Endodermal cell (in vitro differentiated cells): ENCODE measurements around the gene RNF32. TPM values are rescaled to one million over a fixed set of nuclear protein-coding genes. Genes with fewer than 3 reads are reported as not detected.

ENCODE experiments used
- DNase-seq: peaks from one replicate; pipeline ENCODE4 v3.0.0-alpha.2; 2017
- H3K27ac ChIP-seq: 2 replicates; pipeline ENCODE4 v1.5.1; 2013; ENCODE audit warnings: mild to moderate bottlenecking, low read depth, low read length, moderate library complexity
- H3K27me3 ChIP-seq: 2 replicates; pipeline ENCODE4 v1.6.1; 2013; ENCODE audit warnings: mild to moderate bottlenecking, low read length, moderate library complexity; ENCODE audit not compliant: insufficient read depth, control insufficient read depth, poor library complexity, severe bottlenecking
- H3K36me3 ChIP-seq: 2 replicates; pipeline ENCODE4 v1.7.0; 2013; ENCODE audit warnings: mild to moderate bottlenecking, low read length, moderate library complexity; ENCODE audit not compliant: control insufficient read depth, insufficient read depth
- H3K4me1 ChIP-seq: one replicate; pipeline ENCODE4 v1.7.0; 2013; ENCODE audit warnings: low read length; ENCODE audit not compliant: control insufficient read depth, insufficient read depth
- H3K4me3 ChIP-seq: 2 replicates; pipeline ENCODE4 v1.5.1; 2013; ENCODE audit warnings: mild to moderate bottlenecking, low read length, moderate library complexity
- H3K9ac ChIP-seq: 2 replicates; pipeline ENCODE4 v1.6.1; 2013; ENCODE audit warnings: mild to moderate bottlenecking, low read length, moderate library complexity; ENCODE audit not compliant: poor library complexity, severe bottlenecking; ENCODE audit errors: extremely low read depth
- H3K9me3 ChIP-seq: 2 replicates; pipeline ENCODE4 v1.6.1; 2013; ENCODE audit warnings: mild to moderate bottlenecking, low read length, moderate library complexity; ENCODE audit not compliant: control insufficient read depth
- H3K27ac Mint-ChIP-seq: 2 replicates; pipeline ENCODE4 v1.8.0; 2020; ENCODE audit warnings: mixed read lengths
- H3K27me3 Mint-ChIP-seq: 2 replicates; pipeline ENCODE4 v1.8.0; 2021; ENCODE audit warnings: mild to moderate bottlenecking, mixed read lengths; ENCODE audit not compliant: insufficient read depth
- H3K36me3 Mint-ChIP-seq: 2 replicates; pipeline ENCODE4 v1.8.0; 2020; ENCODE audit warnings: low read depth, mixed read lengths
- H3K4me1 Mint-ChIP-seq: 2 replicates; pipeline ENCODE4 v1.8.0; 2020; ENCODE audit warnings: mixed read lengths
- H3K4me3 Mint-ChIP-seq: 2 replicates; pipeline ENCODE4 v1.8.0; 2020; ENCODE audit warnings: mild to moderate bottlenecking, moderate library complexity, mixed read lengths
- H3K9me3 Mint-ChIP-seq: 2 replicates; pipeline ENCODE4 v1.8.0; 2020; ENCODE audit warnings: mild to moderate bottlenecking, mixed read lengths
- WGBS, 2 experiments: methylation state at CpG; one replicate each; pipeline versions ENCODE4 v1.1.5 to v1.1.7; 2013; ENCODE audit warnings: missing lambda C conversion rate in 2 of 2, mixed read lengths in 1 of 2; ENCODE audit not compliant: insufficient coverage in 1 of 2, insufficient read length in 1 of 2; 5-methylcytosine and 5-hydroxymethylcytosine counted together
- total RNA-seq, 2 donors: library from RNA; stranded (reverse); fragmentation: NEBNext Ultra II Directional in 1 of 2; extraction: Animal tissue kit (Norgen Biotek cat#: 25700) in 1 of 2; gene quantifications; 2 replicates in 1 of 2; 3 replicates in 1 of 2; pipeline ENCODE4 v1.2.1, GENCODE V29; 2021
- TF ChIP-seq, protein P1 (sequence below): fragments of 200-600 bp; sonication (generic); conservative IDR thresholded peaks from 2 replicates; pipeline ENCODE4 v1.5.0; 2021; ENCODE audit warnings: antibody characterized with exemption, mild to moderate bottlenecking

RNF32 gene
- total RNA-seq, 2 donors from 2014 or later = 1.1 to 2.5 TPM

DNA sequence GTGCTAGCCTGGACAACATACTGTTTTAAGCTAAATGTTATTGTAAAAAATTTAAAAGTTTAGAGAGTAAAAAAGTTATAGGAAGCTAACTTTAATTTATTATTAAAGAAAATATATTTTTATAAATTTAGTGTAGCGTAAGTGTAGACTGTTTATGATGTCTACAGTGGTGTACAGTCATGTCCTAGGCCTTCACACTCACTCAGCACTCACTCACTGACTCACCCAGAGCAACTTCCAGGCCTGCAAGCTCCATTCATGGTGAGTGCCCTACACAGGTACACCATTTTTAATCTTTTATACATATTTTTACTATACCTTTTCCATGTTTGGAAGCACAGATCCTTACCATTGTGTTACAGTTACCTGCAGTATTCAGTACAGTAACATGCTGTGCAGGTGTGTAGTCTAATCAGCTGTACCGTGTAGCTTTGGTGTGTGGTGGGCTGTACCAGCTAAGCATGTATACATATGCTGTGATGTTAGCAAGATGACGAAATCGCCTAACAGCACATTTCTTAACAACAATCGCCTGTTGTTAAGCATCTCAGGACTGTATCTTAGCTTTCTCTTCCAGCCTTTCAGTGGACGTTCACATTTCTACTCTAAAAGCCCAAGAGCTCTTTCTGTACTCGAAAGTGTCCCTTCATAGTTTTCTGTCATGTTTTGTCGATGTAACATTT lies 12.5 kb downstream of the RNF32 start:
- no peak overlapping the region for H3K27ac ChIP-seq
- no peak overlapping the region for H3K9ac ChIP-seq
- no peak for DNase-seq
- peaks cover 25% of the 10 kb centered on the region for H3K9me3 Mint-ChIP-seq
- H3K4me3 ChIP-seq = no peak overlapping the region
- no peaks in the 10 kb centered on the region for H3K27me3 Mint-ChIP-seq
- no peaks in the 10 kb centered on the region for H3K4me1 Mint-ChIP-seq
- no peaks in the 10 kb centered on the region for H3K36me3 Mint-ChIP-seq
- H3K27ac Mint-ChIP-seq = no peak overlapping the region
- WGBS, 2 experiments = 89 to 93% methylated on average over 6 to 7 of the region's 8 CpGs
- H3K36me3 ChIP-seq = no peaks in the 10 kb centered on the region
- H3K4me3 Mint-ChIP-seq = no peak overlapping the region
- no peaks in the 10 kb centered on the region for H3K27me3 ChIP-seq
- no peaks in the 10 kb centered on the region for H3K4me1 ChIP-seq
- TF ChIP-seq, protein P1, sequence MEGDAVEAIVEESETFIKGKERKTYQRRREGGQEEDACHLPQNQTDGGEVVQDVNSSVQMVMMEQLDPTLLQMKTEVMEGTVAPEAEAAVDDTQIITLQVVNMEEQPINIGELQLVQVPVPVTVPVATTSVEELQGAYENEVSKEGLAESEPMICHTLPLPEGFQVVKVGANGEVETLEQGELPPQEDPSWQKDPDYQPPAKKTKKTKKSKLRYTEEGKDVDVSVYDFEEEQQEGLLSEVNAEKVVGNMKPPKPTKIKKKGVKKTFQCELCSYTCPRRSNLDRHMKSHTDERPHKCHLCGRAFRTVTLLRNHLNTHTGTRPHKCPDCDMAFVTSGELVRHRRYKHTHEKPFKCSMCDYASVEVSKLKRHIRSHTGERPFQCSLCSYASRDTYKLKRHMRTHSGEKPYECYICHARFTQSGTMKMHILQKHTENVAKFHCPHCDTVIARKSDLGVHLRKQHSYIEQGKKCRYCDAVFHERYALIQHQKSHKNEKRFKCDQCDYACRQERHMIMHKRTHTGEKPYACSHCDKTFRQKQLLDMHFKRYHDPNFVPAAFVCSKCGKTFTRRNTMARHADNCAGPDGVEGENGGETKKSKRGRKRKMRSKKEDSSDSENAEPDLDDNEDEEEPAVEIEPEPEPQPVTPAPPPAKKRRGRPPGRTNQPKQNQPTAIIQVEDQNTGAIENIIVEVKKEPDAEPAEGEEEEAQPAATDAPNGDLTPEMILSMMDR = no peak
- no peaks in the 10 kb centered on the region for H3K9me3 ChIP-seq

DNA sequence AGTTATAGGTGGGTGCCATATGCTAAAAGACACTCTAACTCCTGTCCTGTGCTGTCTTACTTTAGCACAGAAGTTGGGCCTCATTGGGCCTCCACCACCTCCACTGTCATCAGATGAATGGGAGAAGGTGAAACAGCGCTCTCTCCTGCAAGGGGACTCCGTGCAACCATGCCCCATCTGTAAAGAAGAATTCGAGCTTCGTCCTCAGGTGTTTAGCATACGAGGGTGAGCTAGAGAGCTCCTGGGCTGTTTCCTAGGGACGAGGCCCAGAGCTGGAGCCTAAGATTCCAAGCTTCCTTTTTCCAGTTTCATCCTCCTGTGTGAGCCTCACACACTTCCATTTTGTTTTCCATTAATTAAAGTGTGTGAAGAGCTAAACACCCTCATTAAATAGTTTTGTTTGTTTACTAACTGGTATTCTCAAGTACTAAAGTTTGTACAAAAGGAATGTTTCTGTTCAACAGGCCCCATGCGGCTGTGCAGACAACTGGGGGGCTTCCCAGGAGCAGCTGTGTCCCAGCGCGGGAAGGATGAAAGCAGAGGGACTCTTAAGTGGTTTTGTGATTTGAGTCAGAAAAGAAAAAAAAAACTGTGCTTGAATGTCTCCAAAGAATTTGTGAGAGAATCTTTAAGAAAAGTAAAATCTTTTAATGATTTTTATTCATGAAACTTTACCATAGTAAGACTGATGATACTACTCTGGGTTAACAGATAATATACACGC lies 14.1 kb downstream of the RNF32 start:
- no peaks in the 10 kb centered on the region for H3K4me1 Mint-ChIP-seq
- no peaks in the 10 kb centered on the region for H3K36me3 ChIP-seq
- H3K9me3 Mint-ChIP-seq = peaks cover 18% of the 10 kb centered on the region
- DNase-seq = no peak
- no peaks in the 10 kb centered on the region for H3K36me3 Mint-ChIP-seq
- no peaks in the 10 kb centered on the region for H3K27me3 ChIP-seq
- H3K4me1 ChIP-seq = no peaks in the 10 kb centered on the region
- no peaks in the 10 kb centered on the region for H3K27me3 Mint-ChIP-seq
- 91 to 93% methylated on average over 3 to 9 of the region's 10 CpGs for WGBS, 2 experiments
- H3K27ac Mint-ChIP-seq = no peak overlapping the region
- no peaks in the 10 kb centered on the region for H3K9me3 ChIP-seq
- TF ChIP-seq, protein P1 = no peak
- H3K4me3 ChIP-seq = no peak overlapping the region
- no peak overlapping the region for H3K4me3 Mint-ChIP-seq
- H3K9ac ChIP-seq = no peak overlapping the region
- no peak overlapping the region for H3K27ac ChIP-seq

DNA sequence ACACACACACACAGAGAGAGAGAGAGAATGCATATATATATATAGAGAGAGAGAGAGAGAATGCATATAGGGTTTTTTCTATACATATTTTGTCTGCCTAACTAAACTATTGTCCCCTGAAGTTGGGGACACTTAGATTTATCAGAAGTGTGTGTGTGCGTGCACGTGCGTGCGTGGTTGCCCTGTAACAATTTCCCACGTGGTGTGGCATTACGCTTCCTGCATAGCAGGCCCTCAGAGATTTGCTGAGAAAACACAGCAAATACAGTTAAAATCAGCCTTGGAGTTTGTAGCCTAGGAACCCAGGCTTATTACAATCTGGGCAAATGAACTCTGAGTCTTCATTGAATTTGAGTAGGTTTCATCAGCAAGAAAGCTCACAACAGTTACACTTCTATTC lies 14.7 kb downstream of the RNF32 start:
- no peaks in the 10 kb centered on the region for H3K4me1 ChIP-seq
- TF ChIP-seq, protein P1 = no peak
- Mint-ChIP-seq H3K4me3 (no peak overlapping the region), H3K9me3 (peaks cover 12% of the 10 kb centered on the region), H3K36me3 (no peaks in the 10 kb centered on the region), H3K27ac (no peak overlapping the region), H3K4me1 (no peaks in the 10 kb centered on the region), H3K27me3 (no peaks in the 10 kb centered on the region)
- no peak overlapping the region for H3K9ac ChIP-seq
- no peak overlapping the region for H3K4me3 ChIP-seq
- no peaks in the 10 kb centered on the region for H3K27me3 ChIP-seq
- H3K27ac ChIP-seq = no peak overlapping the region
- WGBS, 2 experiments = 88 to 93% methylated on average over 6 of the region's 6 CpGs
- no peaks in the 10 kb centered on the region for H3K36me3 ChIP-seq
- DNase-seq = no peak
- no peaks in the 10 kb centered on the region for H3K9me3 ChIP-seq
